GM12892 (cell line): ENCODE results near the gene HMCES.

Source experiments
- POLR2A ChIP-seq: IDR thresholded peaks from 2 replicates; pipeline ENCODE4 v1.6.1; 2011; ENCODE audit warnings: low read depth, low read length, control low read depth
- POLR2AphosphoS5 ChIP-seq: IDR thresholded peaks from 2 replicates; pipeline ENCODE4 v1.6.1; 2011; ENCODE audit warnings: low read depth, low read length, control low read depth
- TAF1 ChIP-seq: IDR thresholded peaks from 2 replicates; pipeline ENCODE4 v1.6.1; 2011; ENCODE audit warnings: low read depth, mild to moderate bottlenecking, control low read depth, low read length, borderline replicate concordance

GRCh38 chr3:129326595-129326994, 47.9 kb downstream of the HMCES start:
- no peak for TF ChIP-seq POLR2AphosphoS5
- no peak for TF ChIP-seq POLR2A
- TF ChIP-seq TAF1: no peak
